SU-DHL-6 (cell line): ENCODE measurements around the gene CNPY1.

ENCODE experiments used
- CTCF ChIP-seq: fragments of 200-600 bp; sonication (generic); IDR thresholded peaks from one replicate; pipeline ENCODE4 v1.5.1; 2017; ENCODE audit warnings: antibody characterized with exemption, mild to moderate bottlenecking, low read length, moderate library complexity; ENCODE audit not compliant: insufficient read depth, poor library complexity, severe bottlenecking
- EZH2phosphoT487 ChIP-seq: fragments of 200-600 bp; sonication (generic), shearing (Covaris generic); conservative IDR thresholded peaks from 2 replicates; pipeline ENCODE4 v1.6.1; 2018; ENCODE audit warnings: mild to moderate bottlenecking, antibody characterized with exemption, low read length, moderate library complexity, mixed read lengths

GRCh38 chr7:155585532-155585895, 39.2 kb upstream of the CNPY1 start:
- TF ChIP-seq CTCF = no peak
- no peak for TF ChIP-seq EZH2phosphoT487
